Activated CD4-positive, alpha-beta T cell treated with anti-CD3 and anti-CD28 coated beads, Interleukin-2, amount 10 ng/mL, durations not matched to agents 24 days and 14 days (primary cell): ENCODE measurements around the gene NINL. TPM values are rescaled to one million over a fixed set of nuclear protein-coding genes. Genes with fewer than 3 reads are reported as not detected.
"Not testable (repeated sequence)": the region's sequence is repeated elsewhere in the genome, so short reads cannot be mapped to it uniquely, and the experiment has no call there.

ENCODE experiments used
- DNase-seq: peaks from one replicate; pipeline ENCODE4 v3.0.0; 2022
- H3K27ac Mint-ChIP-seq: one replicate; pipeline ENCODE4 v1.8.0; 2022; ENCODE audit warnings: mild to moderate bottlenecking, mixed read lengths
- H3K27me3 Mint-ChIP-seq: one replicate; pipeline ENCODE4 v1.8.0; 2022; ENCODE audit warnings: mixed read lengths
- H3K36me3 Mint-ChIP-seq: one replicate; pipeline ENCODE4 v1.8.0; 2022; ENCODE audit warnings: low read depth, mild to moderate bottlenecking, mixed read lengths
- H3K4me1 Mint-ChIP-seq: one replicate; pipeline ENCODE4 v1.8.0; 2021; ENCODE audit warnings: mixed read lengths
- H3K4me3 Mint-ChIP-seq: one replicate; pipeline ENCODE4 v1.8.0; 2022; ENCODE audit warnings: mild to moderate bottlenecking, moderate library complexity, mixed read lengths
- H3K9me3 Mint-ChIP-seq: one replicate; pipeline ENCODE4 v1.8.0; 2021; ENCODE audit warnings: mixed read lengths
- intact Hi-C: fragments of 100-400 bp; cut with micrococcal nuclease; formaldehyde crosslinking; loops from one replicate; pipeline ENCODE4 v1.15.1; 2023
- total RNA-seq: library from RNA; stranded (reverse); gene quantifications from 2 replicates; pipeline ENCODE4 v1.2.3, GENCODE V29; 2022

NINL gene
- total RNA-seq, 1 donor from 2014 or later = 3.0 TPM

- Mint-ChIP-seq H3K9me3 (peaks cover 7% of the 10 kb centered on the region), H3K36me3 (peaks cover 3% of the 10 kb centered on the region), H3K4me1 (peaks cover 8% of the 10 kb centered on the region), H3K4me3 (no peak overlapping the region), H3K27me3 (peaks cover 11% of the 10 kb centered on the region), H3K27ac (no peak overlapping the region)
- intact Hi-C loops = no loop called here
- no peak for DNase-seq
These were observed 6.1 kb downstream of the NINL start for GRCh38 chr20:25579081-25579770.

GRCh38 chr20:25576783-25577530, 8.4 kb downstream of the NINL start:
- no peak for DNase-seq
- H3K9me3 Mint-ChIP-seq = no peaks in the 10 kb centered on the region
- H3K36me3 Mint-ChIP-seq = no peaks in the 10 kb centered on the region
- no peak overlapping the region for H3K4me3 Mint-ChIP-seq
- H3K27me3 Mint-ChIP-seq = no peaks in the 10 kb centered on the region
- intact Hi-C loops = no loop called here
- no peak overlapping the region for H3K27ac Mint-ChIP-seq
- H3K4me1 Mint-ChIP-seq = no peaks in the 10 kb centered on the region

- Mint-ChIP-seq H3K4me1 (no peaks in the 10 kb centered on the region), H3K36me3 (no peaks in the 10 kb centered on the region), H3K27me3 (no peaks in the 10 kb centered on the region), H3K27ac (no peak overlapping the region), H3K9me3 (no peaks in the 10 kb centered on the region), H3K4me3 (no peak overlapping the region)
- DNase-seq = no peak
- intact Hi-C loops = no loop called here
These were observed 10.9 kb downstream of the NINL start for GRCh38 chr20:25574411-25574810.

GRCh38 chr20:25573288-25574251, 11.8 kb downstream of the NINL start:
- Mint-ChIP-seq H3K9me3 (no peaks in the 10 kb centered on the region), H3K36me3 (no peaks in the 10 kb centered on the region), H3K27me3 (no peaks in the 10 kb centered on the region), H3K4me1 (no peaks in the 10 kb centered on the region), H3K4me3 (no peak overlapping the region), H3K27ac (no peak overlapping the region)
- DNase-seq = no peak
- intact Hi-C loops = no loop called here

- DNase-seq = no peak
- peaks cover 5% of the 10 kb centered on the region for H3K4me1 Mint-ChIP-seq
- no peaks in the 10 kb centered on the region for H3K9me3 Mint-ChIP-seq
- no peaks in the 10 kb centered on the region for H3K27me3 Mint-ChIP-seq
- no peak overlapping the region for H3K27ac Mint-ChIP-seq
- intact Hi-C loops = no loop called here
- peaks cover 2% of the 10 kb centered on the region for H3K36me3 Mint-ChIP-seq
- no peak overlapping the region for H3K4me3 Mint-ChIP-seq
These were observed 13.5 kb downstream of the NINL start for GRCh38 chr20:25571817-25572216.

- DNase-seq = no peak
- Mint-ChIP-seq H3K27me3 (no peaks in the 10 kb centered on the region), H3K9me3 (no peaks in the 10 kb centered on the region), H3K27ac (no peak overlapping the region), H3K36me3 (peaks cover 2% of the 10 kb centered on the region), H3K4me3 (no peak overlapping the region), H3K4me1 (peaks cover 9% of the 10 kb centered on the region)
- intact Hi-C loops = no loop called here
These were observed 14.1 kb downstream of the NINL start for GRCh38 chr20:25571240-25571639.

GRCh38 chr20:25570148-25570530, 15.2 kb downstream of the NINL start:
- H3K4me3 Mint-ChIP-seq = no peak overlapping the region
- H3K27me3 Mint-ChIP-seq = no peaks in the 10 kb centered on the region
- H3K36me3 Mint-ChIP-seq = peaks cover 2% of the 10 kb centered on the region
- no peak for DNase-seq
- intact Hi-C loops = no loop called here
- H3K9me3 Mint-ChIP-seq = no peaks in the 10 kb centered on the region
- H3K4me1 Mint-ChIP-seq = peaks cover 9% of the 10 kb centered on the region
- no peak overlapping the region for H3K27ac Mint-ChIP-seq

GRCh38 chr20:25567286-25567685, 18.0 kb downstream of the NINL start:
- intact Hi-C loops = no loop called here
- no peak for DNase-seq
- no peaks in the 10 kb centered on the region for H3K27me3 Mint-ChIP-seq
- no peak overlapping the region for H3K4me3 Mint-ChIP-seq
- H3K9me3 Mint-ChIP-seq = peaks cover 4% of the 10 kb centered on the region
- peaks cover 12% of the 10 kb centered on the region for H3K4me1 Mint-ChIP-seq
- peaks cover 4% of the 10 kb centered on the region for H3K36me3 Mint-ChIP-seq
- H3K27ac Mint-ChIP-seq = no peak overlapping the region

GRCh38 chr20:25566821-25567220, 18.5 kb downstream of the NINL start:
- Mint-ChIP-seq H3K27ac (no peak overlapping the region), H3K36me3 (peaks cover 4% of the 10 kb centered on the region), H3K4me1 (peaks cover 12% of the 10 kb centered on the region), H3K9me3 (peaks cover 4% of the 10 kb centered on the region), H3K4me3 (no peak overlapping the region), H3K27me3 (no peaks in the 10 kb centered on the region)
- intact Hi-C loops = no loop called here
- no peak for DNase-seq

GRCh38 chr20:25565578-25566157, 19.7 kb downstream of the NINL start:
- Mint-ChIP-seq H3K36me3 (peaks cover 4% of the 10 kb centered on the region), H3K4me1 (peaks cover 12% of the 10 kb centered on the region), H3K27me3 (no peaks in the 10 kb centered on the region), H3K27ac (no peak overlapping the region), H3K4me3 (no peak overlapping the region), H3K9me3 (peaks cover 4% of the 10 kb centered on the region)
- no peak for DNase-seq
- intact Hi-C loops = no loop called here

GRCh38 chr20:25563876-25564275, 21.5 kb downstream of the NINL start:
- intact Hi-C loops = no loop called here
- peaks cover 12% of the 10 kb centered on the region for H3K4me1 Mint-ChIP-seq
- H3K9me3 Mint-ChIP-seq = peaks cover 4% of the 10 kb centered on the region
- H3K36me3 Mint-ChIP-seq = peaks cover 4% of the 10 kb centered on the region
- DNase-seq = no peak
- H3K4me3 Mint-ChIP-seq = no peak overlapping the region
- H3K27me3 Mint-ChIP-seq = no peaks in the 10 kb centered on the region
- H3K27ac Mint-ChIP-seq = no peak overlapping the region

GRCh38 chr20:25563362-25563761, 22.0 kb downstream of the NINL start:
- intact Hi-C loops = no loop called here
- Mint-ChIP-seq H3K9me3 (peaks cover 4% of the 10 kb centered on the region), H3K27ac (no peak overlapping the region), H3K4me1 (peaks cover 12% of the 10 kb centered on the region), H3K36me3 (peaks cover 4% of the 10 kb centered on the region), H3K4me3 (no peak overlapping the region), H3K27me3 (no peaks in the 10 kb centered on the region)
- DNase-seq = no peak

- H3K4me3 Mint-ChIP-seq, H3K27me3 Mint-ChIP-seq, DNase-seq, intact Hi-C loops, H3K27ac Mint-ChIP-seq, H3K4me1 Mint-ChIP-seq, H3K36me3 Mint-ChIP-seq, H3K9me3 Mint-ChIP-seq: not testable (repeated sequence)
These were observed 23.6 kb downstream of the NINL start for GRCh38 chr20:25561771-25562170.
